GM10847 (cell line): Measurements from ENCODE around the gene HIKESHI.

ENCODE experiments used
- POLR2A ChIP-seq: IDR thresholded peaks from 2 replicates; pipeline ENCODE4 v1.6.1; 2011; ENCODE audit not compliant: insufficient read length; ENCODE audit errors: extremely low read depth

HIKESHI gene

GRCh38 chr11:86287468-86287796 is 14.6 kb upstream of the HIKESHI start:
- TF ChIP-seq POLR2A, result no peak

GRCh38 chr11:86288776-86289507 is 13.1 kb upstream of the HIKESHI start:
- TF ChIP-seq POLR2A, result no peak

- no peak for TF ChIP-seq POLR2A
These were observed 10.4 kb upstream of the HIKESHI start for GRCh38 chr11:86291466-86292262.

- TF ChIP-seq POLR2A, result no peak
These were observed 9.0 kb upstream of the HIKESHI start for GRCh38 chr11:86292912-86293616.

GRCh38 chr11:86294026-86294425 is 8.0 kb upstream of the HIKESHI start:
- TF ChIP-seq POLR2A, result no peak

GRCh38 chr11:86301742-86302091 is 323 bp upstream of the HIKESHI start:
- no peak for TF ChIP-seq POLR2A

GRCh38 chr11:86303257-86303656 is 1.2 kb downstream of the HIKESHI start:
- TF ChIP-seq POLR2A, result no peak

GRCh38 chr11:86313793-86314192 is 11.8 kb downstream of the HIKESHI start:
- TF ChIP-seq POLR2A, result no peak

GRCh38 chr11:86314636-86315035 is 12.6 kb downstream of the HIKESHI start:
- no peak for TF ChIP-seq POLR2A

GRCh38 chr11:86335131-86335767 is 33.2 kb downstream of the HIKESHI start:
- no peak for TF ChIP-seq POLR2A

- TF ChIP-seq POLR2A, result no peak
These were observed 35.2 kb downstream of the HIKESHI start for GRCh38 chr11:86337227-86337626.

- TF ChIP-seq POLR2A, result no peak
These were observed 39.3 kb downstream of the HIKESHI start for GRCh38 chr11:86341382-86341781.

- TF ChIP-seq POLR2A, result no peak
These were observed 44.5 kb downstream of the HIKESHI start for GRCh38 chr11:86346513-86346912.

- TF ChIP-seq POLR2A, result no peak
These were observed 53.2 kb downstream of the HIKESHI start for GRCh38 chr11:86355256-86355655.

- no peak for TF ChIP-seq POLR2A
These were observed 56.7 kb downstream of the HIKESHI start for GRCh38 chr11:86358720-86359119.
